MM.1S (cell line): ENCODE data around the gene RPL11.

Experiments
- CTCF ChIP-seq: fragments of 300-600 bp; sonication (generic); IDR thresholded peaks from 2 replicates; pipeline ENCODE4 v1.5.1; 2016; ENCODE audit warnings: antibody characterized with exemption, low read length, mixed read lengths
- EZH2 ChIP-seq: fragments of 300-600 bp; sonication (generic); optimal IDR thresholded peaks from 2 replicates; pipeline ENCODE3; 2017; ENCODE audit warnings: low read depth, mild to moderate bottlenecking, antibody characterized with exemption, low read length, mixed read lengths

- TF ChIP-seq CTCF (no peak), EZH2 (no peak)
These were observed 11.8 kb upstream of the RPL11 start for GRCh38 chr1:23679815-23680214.
